ENCODE measurements around the gene ZNRF1. TPM values are rescaled to one million over a fixed set of nuclear protein-coding genes. Genes with fewer than 3 reads are reported as not detected.

ZNRF1 gene
- total RNA-seq, 1 experiment from 2014 or later = 20.7 TPM

Other genes with a start within 250 kb of the ZNRF1 start
- gene FA2H, start 224.2 kb upstream of the ZNRF1 start, total RNA-seq (2014; rRNA removed; shearing (Covaris generic)) = not detected in 2 replicates
- gene WDR59, start 13.9 kb upstream of the ZNRF1 start, total RNA-seq (2014; rRNA removed; shearing (Covaris generic)) = 10.0 and 15.2 TPM in 2 replicates
- gene LDHD, start 117.8 kb downstream of the ZNRF1 start, total RNA-seq (2014; rRNA removed; shearing (Covaris generic)) = 0.06 and 0.24 TPM in 2 replicates
- gene ZFP1, start 149.5 kb downstream of the ZNRF1 start, total RNA-seq (2014; rRNA removed; shearing (Covaris generic)) = 13.9 and 18.4 TPM in 2 replicates
- gene CTRB2, start 208.1 kb downstream of the ZNRF1 start, total RNA-seq (2014; rRNA removed; shearing (Covaris generic)) = not detected in 2 replicates
- not detected in 2 replicates for gene CTRB1, start 220.0 kb downstream of the ZNRF1 start, total RNA-seq (2014; rRNA removed; shearing (Covaris generic))